ENCODE results near the gene MAP3K5. TPM values are rescaled to one million over a fixed set of nuclear protein-coding genes. Genes with fewer than 3 reads are reported as not detected.

Gene MAP3K5
- total and polyA plus RNA-seq, 7 experiments from 2014 or later, result 2.6 to 32.5 (median 13.4) TPM

DNA sequence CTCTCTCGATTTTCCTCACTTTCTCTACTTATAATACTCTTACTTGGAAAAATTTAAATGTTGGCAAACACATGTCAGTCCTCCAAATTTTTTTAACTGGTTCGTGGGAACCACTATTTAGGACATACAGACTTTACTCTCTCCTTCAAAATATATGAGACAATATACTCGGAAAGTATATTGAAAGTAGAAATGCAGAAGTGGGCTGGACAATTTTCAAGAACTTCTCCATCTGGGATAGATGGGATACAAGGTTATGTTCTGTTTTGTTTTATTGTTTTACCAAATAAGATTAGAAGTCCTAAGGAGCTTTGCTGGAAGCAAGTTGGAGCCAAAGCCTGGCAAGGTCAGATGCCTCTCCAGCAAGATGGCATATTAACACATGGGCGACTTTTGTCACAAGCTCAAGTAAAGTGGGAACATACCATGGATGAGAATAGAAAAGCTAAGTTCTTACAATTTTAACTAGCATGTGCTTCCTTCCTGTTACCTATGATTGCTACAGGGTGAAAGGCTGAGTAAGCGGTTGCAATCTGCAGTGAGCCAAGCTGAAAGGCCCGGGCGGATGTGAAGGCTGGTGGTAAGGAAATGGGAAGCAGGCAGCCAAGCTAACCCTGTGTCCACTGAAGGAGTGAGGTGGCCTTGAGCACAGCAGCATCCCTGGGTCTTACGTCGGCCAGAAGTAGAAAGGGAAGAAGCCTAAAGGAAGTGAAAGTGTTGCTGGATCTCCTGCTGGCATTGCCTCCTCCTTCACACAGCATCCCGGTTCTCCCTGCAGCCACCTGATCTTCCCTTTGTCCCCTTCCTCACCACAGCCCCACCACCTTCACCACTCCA, 7.1 kb downstream of the MAP3K5 start:
- H3K36me3 Mint-ChIP-seq, result peaks cover 0 to 44% (median 0%) of the 10 kb centered on the region in 5 donors

DNA sequence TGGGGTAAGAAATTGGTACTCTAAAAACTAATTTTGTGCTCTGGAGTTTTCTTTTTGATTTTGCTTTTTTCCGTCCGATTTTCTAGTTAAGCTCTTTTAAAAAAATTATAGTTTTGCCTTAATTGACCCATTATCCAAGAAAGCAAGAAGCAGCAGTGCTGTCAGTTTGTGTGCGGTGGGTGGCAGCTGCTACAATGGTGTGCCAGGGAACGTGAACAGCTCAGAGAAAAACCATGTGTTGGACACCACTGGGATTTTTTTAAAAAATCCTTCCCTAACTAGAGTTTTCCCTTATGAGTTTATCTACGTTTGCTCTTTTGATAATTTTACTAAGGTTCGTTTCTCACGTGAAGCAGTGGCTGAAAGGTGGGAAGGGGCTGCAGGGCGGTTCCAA, 8.0 kb downstream of the MAP3K5 start:
- no peak overlapping the region for H3K27ac ChIP-seq (ENCODE audit: low read depth, low read length)
- H3K27ac Mint-ChIP-seq, result peak overlapping the region in 3 of 9 donors; percentile 66 to 84 (median 76)
- H3K4me3 Mint-ChIP-seq, result peak overlapping the region in 8 of 10 donors; percentile 52 to 85 (median 58)
- H3K27me3 ChIP-seq (ENCODE audit: control insufficient read depth in 2 of 2, insufficient read depth in 2 of 2, low read length in 2 of 2), result no peaks in the 10 kb centered on the region
- peaks cover 0 to 5% (median 0%) of the 10 kb centered on the region in 11 donors for H3K9me3 Mint-ChIP-seq
- peak overlapping the region; percentile 31 for H3K4me3 ChIP-seq (ENCODE audit: low read length)
- H3K27me3 Mint-ChIP-seq, result no peaks in the 10 kb centered on the region
- no peak for DNase-seq
- H3K9me3 ChIP-seq (ENCODE audit: control insufficient read depth in 2 of 3, low read length in 3 of 3), result no peaks in the 10 kb centered on the region
- H3K4me1 Mint-ChIP-seq, result peaks cover 53 to 80% (median 66%) of the 10 kb centered on the region in 7 donors
- intact Hi-C loops (cut with micrococcal nuclease), result no loop called here
- POLR2A ChIA-PET, result interaction anchor here (0.8 to 1.5 kb wide), 3 partner anchors 8 to 68 kb away, joined by 3 to 6 read pairs (median 5); partner anchors contain the start of gene MAP3K5
- H3K4me1 ChIP-seq (ENCODE audit: control insufficient read depth in 2 of 2, insufficient read depth in 2 of 2, low read length in 2 of 2), result peaks cover 38 to 62% of the 10 kb centered on the region in 2 donors
- CTCF ChIA-PET, result interaction anchor here (1.9 kb wide), 1 partner anchor 8 kb away, joined by 11 read pairs; the partner anchor contains the start of gene MAP3K5
- peaks cover 0 to 42% (median 0%) of the 10 kb centered on the region in 5 donors for H3K36me3 Mint-ChIP-seq
- no peak for ATAC-seq
- H3K36me3 ChIP-seq (ENCODE audit: control insufficient read depth in 2 of 3, insufficient read depth in 3 of 3, low read length in 3 of 3), result no peaks in the 10 kb centered on the region

More for the DNA sequence above, 7.1 kb downstream of the MAP3K5 start:
- H3K36me3 ChIP-seq (ENCODE audit: control insufficient read depth in 2 of 3, insufficient read depth in 3 of 3, low read length in 3 of 3), result no peaks in the 10 kb centered on the region
- peaks cover 38 to 64% of the 10 kb centered on the region in 2 donors for H3K4me1 ChIP-seq (ENCODE audit: control insufficient read depth in 2 of 2, insufficient read depth in 2 of 2, low read length in 2 of 2)
- peak overlapping the region; percentile 57 to 85 (median 70) for H3K4me3 Mint-ChIP-seq
- intact Hi-C loops (cut with micrococcal nuclease), result loop anchor here in 1 of 2 donors (1.0 kb wide), 1 partner anchor 32 kb away; no protein-coding TSS in a partner anchor
- peaks cover 0 to 5% (median 0%) of the 10 kb centered on the region in 11 donors for H3K9me3 Mint-ChIP-seq
- no peaks in the 10 kb centered on the region for H3K9me3 ChIP-seq (ENCODE audit: control insufficient read depth in 2 of 3, low read length in 3 of 3)
- peak overlapping the region in 7 of 9 donors; percentile 4 to 84 (median 70) for H3K27ac Mint-ChIP-seq
- H3K27me3 ChIP-seq (ENCODE audit: control insufficient read depth in 2 of 2, insufficient read depth in 2 of 2, low read length in 2 of 2), result no peaks in the 10 kb centered on the region
- H3K27me3 Mint-ChIP-seq, result no peaks in the 10 kb centered on the region
- CTCF ChIA-PET, result interaction anchor here (1.1 to 1.9 kb wide), 2 partner anchors 7 to 141 kb away, joined by 6 to 11 read pairs; partner anchors contain the start of gene MAP3K5
- peak overlapping the region; percentile 8 for H3K4me3 ChIP-seq (ENCODE audit: low read length)
- ATAC-seq (peak; percentile 69), DNase-seq (peak in 2 of 9 donors; percentile 27 to 29)
- POLR2A ChIA-PET, result interaction anchor here (0.6 to 1.5 kb wide), 4 partner anchors 7 to 40 kb away, joined by 3 to 5 read pairs (median 4); partner anchors contain the start of gene MAP3K5
- H3K4me1 Mint-ChIP-seq, result peaks cover 53 to 80% (median 71%) of the 10 kb centered on the region in 7 donors
- H3K27ac ChIP-seq (ENCODE audit: low read depth, low read length), result no peak overlapping the region

DNA sequence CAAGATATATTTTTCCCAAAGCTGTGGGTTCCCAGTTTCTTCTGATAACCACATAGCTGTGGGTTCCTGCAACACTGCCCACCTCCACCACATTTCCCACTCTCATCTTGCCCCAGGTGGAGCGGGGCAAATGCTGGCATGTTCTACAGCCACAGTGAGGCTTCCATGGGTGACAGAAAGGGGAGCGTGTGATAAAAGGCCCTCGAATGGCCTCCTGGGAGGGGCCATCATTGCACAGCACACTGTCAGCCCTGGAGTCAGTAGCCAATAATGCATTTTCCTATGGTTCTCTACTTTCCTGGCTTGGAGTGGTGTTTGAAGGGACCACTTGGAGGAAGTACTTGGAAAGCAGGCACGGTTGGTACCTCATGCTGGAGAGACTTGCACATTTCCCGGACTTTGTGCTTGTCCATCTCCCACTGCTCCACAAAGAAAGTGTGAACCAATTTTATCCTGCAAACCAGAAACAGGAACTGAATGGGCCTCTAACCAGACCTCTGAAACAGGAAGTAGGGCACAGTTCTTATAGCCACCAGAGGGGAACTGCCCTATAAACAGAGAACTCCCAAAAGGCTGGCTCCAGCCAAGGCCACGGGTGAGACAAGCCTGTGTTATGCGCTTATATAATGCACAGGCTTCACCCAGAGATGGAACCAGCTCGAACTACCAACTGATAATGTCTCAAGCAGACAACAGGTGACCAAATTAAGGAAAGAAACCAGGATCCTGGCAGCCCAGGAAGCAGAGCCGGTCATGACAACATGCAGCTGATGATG, 8.6 kb downstream of the MAP3K5 start:
- no peaks in the 10 kb centered on the region for H3K27me3 ChIP-seq (ENCODE audit: control insufficient read depth in 2 of 2, insufficient read depth in 2 of 2, low read length in 2 of 2)
- peaks cover 38 to 56% of the 10 kb centered on the region in 2 donors for H3K4me1 ChIP-seq (ENCODE audit: control insufficient read depth in 2 of 2, insufficient read depth in 2 of 2, low read length in 2 of 2)
- CTCF ChIA-PET, result interaction anchor here (1.9 kb wide), 1 partner anchor 9 kb away, joined by 11 read pairs; the partner anchor contains the start of gene MAP3K5
- no peak for DNase-seq
- no peak overlapping the region for H3K27ac ChIP-seq (ENCODE audit: low read depth, low read length)
- Mint-ChIP-seq H3K4me3 (peak overlapping the region; percentile 45 to 85 (median 56)), H3K4me1 (peaks cover 51 to 76% (median 63%) of the 10 kb centered on the region in 7 donors), H3K36me3 (peaks cover 0 to 39% (median 0%) of the 10 kb centered on the region in 5 donors), H3K27ac (peak overlapping the region in 3 of 9 donors; percentile 66 to 84 (median 76)), H3K27me3 (no peaks in the 10 kb centered on the region), H3K9me3 (peaks cover 0 to 4% (median 0%) of the 10 kb centered on the region in 11 donors)
- intact Hi-C loops (cut with micrococcal nuclease), result no loop called here
- POLR2A ChIA-PET, result interaction anchor here (0.8 to 1.5 kb wide), 3 partner anchors 8 to 68 kb away, joined by 3 to 6 read pairs (median 5); partner anchors contain the start of gene MAP3K5
- H3K9me3 ChIP-seq (ENCODE audit: control insufficient read depth in 2 of 3, low read length in 3 of 3), result no peaks in the 10 kb centered on the region
- H3K4me3 ChIP-seq (ENCODE audit: low read length), result peak overlapping the region; percentile 31
- ATAC-seq, result peak; percentile 82
- H3K36me3 ChIP-seq (ENCODE audit: control insufficient read depth in 2 of 3, insufficient read depth in 3 of 3, low read length in 3 of 3), result no peaks in the 10 kb centered on the region

DNA sequence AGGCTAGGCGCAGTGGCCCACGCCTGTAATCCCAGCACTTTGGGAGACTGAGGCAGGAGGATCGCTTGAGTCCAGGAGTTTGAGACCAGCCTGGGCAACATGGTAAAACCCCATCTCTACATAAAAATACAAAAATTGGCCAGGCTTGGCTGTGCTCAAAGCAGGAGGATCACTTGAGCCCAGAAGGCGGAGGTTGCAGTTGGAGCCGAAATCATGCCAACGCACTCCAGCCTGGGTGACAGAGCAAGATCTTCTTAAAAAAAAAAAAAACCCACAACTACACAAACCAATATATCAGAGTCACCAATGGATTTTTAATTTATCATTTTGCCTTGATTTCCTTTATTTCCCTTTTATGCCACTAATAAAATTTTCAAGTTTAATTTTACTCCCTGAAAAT, 9.3 kb downstream of the MAP3K5 start:
- Mint-ChIP-seq H3K36me3 (peaks cover 0 to 32% (median 0%) of the 10 kb centered on the region in 5 donors), H3K27ac (peak overlapping the region in 2 of 9 donors; percentile 66 to 84), H3K4me3 (peak overlapping the region in 4 of 10 donors; percentile 6 to 71 (median 38)), H3K4me1 (peaks cover 44 to 70% (median 56%) of the 10 kb centered on the region in 7 donors), H3K9me3 (no peaks in the 10 kb centered on the region), H3K27me3 (no peaks in the 10 kb centered on the region)
- ChIA-PET POLR2A (interaction anchor here (1.1 to 1.2 kb wide), 2 partner anchors 9 to 67 kb away, joined by 3 to 6 read pairs; no protein-coding TSS in a partner anchor), CTCF (interaction anchor here (1.9 kb wide), 1 partner anchor 9 kb away, joined by 11 read pairs; the partner anchor contains the start of gene MAP3K5)
- H3K27ac ChIP-seq (ENCODE audit: low read depth, low read length), result no peak overlapping the region
- no peak for DNase-seq
- no peaks in the 10 kb centered on the region for H3K27me3 ChIP-seq (ENCODE audit: control insufficient read depth in 2 of 2, insufficient read depth in 2 of 2, low read length in 2 of 2)
- no peak for ATAC-seq
- H3K4me3 ChIP-seq (ENCODE audit: low read length), result no peak overlapping the region
- no peaks in the 10 kb centered on the region for H3K9me3 ChIP-seq (ENCODE audit: control insufficient read depth in 2 of 3, low read length in 3 of 3)
- intact Hi-C loops (cut with micrococcal nuclease), result no loop called here
- no peaks in the 10 kb centered on the region for H3K36me3 ChIP-seq (ENCODE audit: control insufficient read depth in 2 of 3, insufficient read depth in 3 of 3, low read length in 3 of 3)
- peaks cover 34 to 53% of the 10 kb centered on the region in 2 donors for H3K4me1 ChIP-seq (ENCODE audit: control insufficient read depth in 2 of 2, insufficient read depth in 2 of 2, low read length in 2 of 2)

- intact Hi-C loops (cut with micrococcal nuclease), result loop anchor here in 1 of 2 donors (1.0 kb wide), 1 partner anchor 9 kb away; no protein-coding TSS in a partner anchor
- POLR2A ChIA-PET, result interaction anchor here (1.1 kb wide), 1 partner anchor 9 kb away, joined by 3 read pairs; no protein-coding TSS in a partner anchor
- peak overlapping the region in 6 of 9 donors; percentile 9 to 84 (median 43) for H3K27ac Mint-ChIP-seq
- peaks cover 38 to 64% (median 49%) of the 10 kb centered on the region in 7 donors for H3K4me1 Mint-ChIP-seq
- no peaks in the 10 kb centered on the region for H3K9me3 Mint-ChIP-seq
- no peak overlapping the region for H3K4me3 ChIP-seq (ENCODE audit: low read length)
- H3K27ac ChIP-seq (ENCODE audit: low read depth, low read length), result no peak overlapping the region
- H3K27me3 Mint-ChIP-seq, result no peaks in the 10 kb centered on the region
- H3K36me3 Mint-ChIP-seq, result peaks cover 0 to 30% (median 0%) of the 10 kb centered on the region in 5 donors
- H3K9me3 ChIP-seq (ENCODE audit: control insufficient read depth in 2 of 3, low read length in 3 of 3), result no peaks in the 10 kb centered on the region
- peak overlapping the region in 5 of 10 donors; percentile 6 to 47 (median 30) for H3K4me3 Mint-ChIP-seq
- DNase-seq (no peak), ATAC-seq (peak; percentile 26)
- H3K4me1 ChIP-seq (ENCODE audit: control insufficient read depth in 2 of 2, insufficient read depth in 2 of 2, low read length in 2 of 2), result peaks cover 27 to 48% of the 10 kb centered on the region in 2 donors
- CTCF ChIA-PET, result no interaction called here
- no peaks in the 10 kb centered on the region for H3K27me3 ChIP-seq (ENCODE audit: control insufficient read depth in 2 of 2, insufficient read depth in 2 of 2, low read length in 2 of 2)
- no peaks in the 10 kb centered on the region for H3K36me3 ChIP-seq (ENCODE audit: control insufficient read depth in 2 of 3, insufficient read depth in 3 of 3, low read length in 3 of 3)
Observed at GRCh38 chr6:136782021-136782770, 10.1 kb downstream of the MAP3K5 start.
